Stimulated activated naive CD8-positive, alpha-beta T cell treated with anti-CD3 and anti-CD28 coated beads, Interleukin-15, amount 100 ng/mL, for 72 hours (primary cell): ENCODE results near the gene OR52J3.
"Not testable (repeated sequence)": the region's sequence is repeated elsewhere in the genome, so short reads cannot be mapped to it uniquely, and the experiment has no call there.

ENCODE experiments used
- ATAC-seq: fragments of 150-1000 bp; cut with Tn5 transposase; 2 replicates; pipeline ENCODE4 v1.10.0; 2021; ENCODE audit warnings: mild to moderate bottlenecking, moderate library complexity
- DNase-seq, 2 donors: peaks; one replicate each; pipeline ENCODE4 v3.0.0; 2021 to 2022
- H3K27ac Mint-ChIP-seq, 2 donors: one replicate each; pipeline ENCODE4 v1.8.0; 2022; ENCODE audit warnings: mild to moderate bottlenecking in 2 of 2, mixed read lengths in 2 of 2, moderate library complexity in 2 of 2
- H3K27me3 Mint-ChIP-seq: one replicate; pipeline ENCODE4 v1.8.0; 2022; ENCODE audit warnings: mixed read lengths
- H3K4me1 Mint-ChIP-seq: one replicate; pipeline ENCODE4 v1.8.0; 2022; ENCODE audit warnings: mild to moderate bottlenecking, mixed read lengths
- H3K4me3 Mint-ChIP-seq, 2 donors: one replicate each; pipeline ENCODE4 v1.8.0; 2022; ENCODE audit warnings: mild to moderate bottlenecking in 2 of 2, mixed read lengths in 2 of 2, moderate library complexity in 1 of 2
- H3K9me3 Mint-ChIP-seq, 2 donors: one replicate each; pipeline ENCODE4 v1.8.0; 2022; ENCODE audit warnings: mixed read lengths in 2 of 2

OR52J3 gene

DNA sequence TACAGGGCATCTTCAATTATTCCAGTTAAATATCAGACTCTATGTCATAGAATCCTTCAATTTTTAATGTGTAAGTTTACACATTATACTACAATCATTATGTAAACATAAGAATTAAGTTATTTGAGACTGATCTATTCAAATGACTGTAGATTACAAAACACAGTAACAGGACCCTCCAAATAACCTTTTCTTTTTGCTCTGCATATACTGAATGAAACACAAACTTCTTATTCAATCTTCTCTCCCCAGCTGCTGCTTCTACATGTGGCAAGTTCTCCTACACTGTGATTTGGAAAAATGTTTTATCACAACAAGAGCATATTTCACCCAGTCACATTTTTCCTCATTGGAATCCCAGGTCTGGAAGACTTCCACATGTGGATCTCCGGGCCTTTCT lies at the start of gene OR52J3:
TSS of gene OR52J3 (plus strand) at position 301 of the 400 bp plus-strand sequence. CDS start at position 301, 0 bp downstream.
- Mint-ChIP-seq H3K4me3 (no peak within 1 kb of the TSS), H3K27me3 (no peaks in the 10 kb centered on the region), H3K9me3 (no peaks in the 10 kb centered on the region), H3K4me1 (no peaks in the 10 kb centered on the region), H3K27ac (no peak within 1 kb of the TSS)
- no peak for DNase-seq
- no peak for ATAC-seq

DNA sequence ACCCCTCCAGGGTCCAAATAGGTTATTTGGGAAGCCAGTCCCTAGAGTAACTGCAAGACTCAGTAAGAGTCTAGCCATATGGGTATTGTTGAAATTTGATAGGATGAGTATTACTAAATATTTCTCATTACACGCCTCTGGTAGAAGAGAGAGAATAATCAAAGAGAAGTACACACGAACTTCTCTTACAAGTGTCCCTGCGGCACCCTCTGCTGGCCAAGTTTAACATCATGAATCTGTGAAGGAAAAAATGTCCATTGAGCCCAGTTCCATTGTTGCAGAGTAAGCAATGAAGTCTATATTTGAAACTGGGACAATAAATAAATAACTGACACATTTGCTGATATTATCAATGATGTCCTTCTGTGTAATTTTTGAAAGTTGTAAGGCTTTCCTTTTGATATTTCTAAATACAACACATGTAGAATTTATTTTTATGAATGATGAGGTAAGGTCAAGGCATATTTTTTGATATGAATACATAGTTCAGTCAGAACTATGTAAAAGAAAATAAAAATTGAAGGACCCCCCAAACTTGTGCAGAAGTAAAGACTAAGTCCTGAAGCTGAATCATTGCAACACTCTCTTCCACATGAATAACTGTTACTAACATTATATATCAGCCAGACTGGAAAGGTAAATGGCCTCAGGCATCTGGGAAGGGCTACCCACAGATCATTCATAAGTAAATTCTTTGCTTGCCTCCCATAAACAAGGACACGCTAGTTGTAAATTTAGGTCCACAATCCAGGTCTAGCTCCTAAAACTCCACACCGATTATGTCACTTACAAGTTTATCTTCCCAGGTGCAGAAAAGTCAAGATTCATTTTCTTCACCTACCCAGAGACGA lies 41.7 kb upstream of the OR52J3 start:
- no peak overlapping the region for H3K27ac Mint-ChIP-seq
- ATAC-seq (no peak), DNase-seq (no peak)
- no peaks in the 10 kb centered on the region for H3K9me3 Mint-ChIP-seq
- H3K4me1 Mint-ChIP-seq = no peaks in the 10 kb centered on the region
- peaks cover 22% of the 10 kb centered on the region for H3K27me3 Mint-ChIP-seq
- H3K4me3 Mint-ChIP-seq = no peak overlapping the region

DNA sequence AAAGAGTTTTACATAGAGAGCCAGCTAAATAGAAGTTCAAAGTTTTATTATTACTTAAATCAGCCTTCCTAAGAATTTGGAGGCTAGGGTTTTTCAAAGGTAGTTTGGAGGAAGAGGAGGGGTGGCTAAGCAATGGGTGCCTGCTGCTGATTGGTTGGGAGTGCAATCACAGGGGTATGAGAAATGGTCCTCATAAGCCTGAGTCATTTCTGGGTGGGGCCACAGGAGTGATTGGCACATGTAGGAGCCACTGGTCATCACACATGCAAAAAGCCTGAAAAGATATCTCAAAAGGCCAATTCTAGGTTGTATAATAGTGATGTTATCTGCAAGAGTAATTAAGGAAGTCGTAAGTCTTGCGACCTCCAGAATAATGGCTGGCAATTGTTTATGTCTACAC lies 38.8 kb upstream of the OR52J3 start:
- Mint-ChIP-seq H3K9me3 (no peaks in the 10 kb centered on the region), H3K27ac (no peak overlapping the region), H3K4me3 (no peak overlapping the region), H3K27me3 (peaks cover 22% of the 10 kb centered on the region), H3K4me1 (no peaks in the 10 kb centered on the region)
- DNase-seq (no peak), ATAC-seq (no peak)

DNA sequence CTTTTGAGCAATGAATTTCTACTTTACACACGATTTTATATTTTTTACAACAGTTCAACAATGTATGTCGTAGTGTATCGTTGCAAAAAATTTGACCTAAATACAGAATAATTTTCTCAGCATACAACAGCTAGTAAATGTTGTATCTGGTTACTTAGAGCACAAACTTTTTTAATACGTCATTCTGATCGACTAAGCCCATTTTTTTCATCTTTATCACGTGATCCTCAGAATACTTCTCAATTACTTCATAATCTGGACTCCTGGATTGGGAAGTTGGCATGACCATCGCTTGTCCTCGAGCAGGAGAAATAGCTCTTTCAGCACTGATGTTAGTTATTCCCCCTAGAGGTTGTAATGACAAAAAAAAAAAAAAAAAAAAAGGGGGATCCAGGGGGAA lies 35.1 kb upstream of the OR52J3 start:
- ATAC-seq = no peak
- Mint-ChIP-seq H3K4me3 (no peak overlapping the region), H3K9me3 (peaks cover 0 to 5% of the 10 kb centered on the region in 2 donors), H3K27me3 (no peaks in the 10 kb centered on the region), H3K27ac (no peak overlapping the region), H3K4me1 (no peaks in the 10 kb centered on the region)
- DNase-seq = no peak

DNA sequence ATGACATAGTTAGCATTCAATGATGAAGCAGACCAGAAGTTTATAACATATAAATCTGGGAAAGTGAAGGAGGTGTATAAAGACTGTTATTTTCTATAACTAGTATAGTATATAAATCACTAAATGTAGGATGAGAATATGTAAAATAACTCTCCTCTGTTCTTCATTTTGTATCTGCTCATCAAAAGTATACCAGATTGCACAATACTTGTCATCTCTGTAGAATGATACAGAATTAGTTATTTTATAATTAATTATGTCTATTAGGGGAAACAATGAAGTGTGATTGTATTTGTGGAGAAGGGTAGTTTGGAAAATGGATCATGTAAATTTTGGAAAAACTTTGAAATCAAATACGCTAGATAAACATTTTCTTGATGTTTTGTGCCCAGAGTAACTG lies 33.3 kb upstream of the OR52J3 start:
- H3K9me3 Mint-ChIP-seq = peaks cover 0 to 5% of the 10 kb centered on the region in 2 donors
- H3K4me1 Mint-ChIP-seq = no peaks in the 10 kb centered on the region
- DNase-seq (no peak), ATAC-seq (no peak)
- no peaks in the 10 kb centered on the region for H3K27me3 Mint-ChIP-seq
- no peak overlapping the region for H3K4me3 Mint-ChIP-seq
- H3K27ac Mint-ChIP-seq = no peak overlapping the region

DNA sequence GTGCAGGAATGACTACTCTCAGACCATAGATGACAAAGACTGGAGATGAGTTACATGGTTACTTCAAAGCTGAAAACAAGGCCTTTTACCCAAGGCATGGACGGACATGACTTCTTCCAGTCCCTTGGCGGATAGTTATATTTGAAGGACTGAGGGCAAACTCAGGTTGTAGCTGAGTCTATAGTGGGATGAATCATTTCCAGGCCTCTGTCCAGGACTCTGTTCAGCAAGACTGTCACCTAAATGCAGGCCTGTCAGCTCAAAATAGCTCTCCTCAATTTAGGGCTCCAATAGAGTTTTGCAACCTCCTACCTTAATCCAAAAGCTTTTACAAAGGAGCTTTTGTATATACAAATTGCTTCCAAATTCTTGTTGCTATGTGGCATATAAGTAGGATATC lies 24.3 kb upstream of the OR52J3 start:
- DNase-seq = no peak
- no peaks in the 10 kb centered on the region for H3K4me1 Mint-ChIP-seq
- no peak for ATAC-seq
- H3K27me3 Mint-ChIP-seq = peaks cover 7% of the 10 kb centered on the region
- peaks cover 25 to 29% of the 10 kb centered on the region in 2 donors for H3K9me3 Mint-ChIP-seq
- H3K4me3 Mint-ChIP-seq = no peak overlapping the region
- H3K27ac Mint-ChIP-seq = no peak overlapping the region

DNA sequence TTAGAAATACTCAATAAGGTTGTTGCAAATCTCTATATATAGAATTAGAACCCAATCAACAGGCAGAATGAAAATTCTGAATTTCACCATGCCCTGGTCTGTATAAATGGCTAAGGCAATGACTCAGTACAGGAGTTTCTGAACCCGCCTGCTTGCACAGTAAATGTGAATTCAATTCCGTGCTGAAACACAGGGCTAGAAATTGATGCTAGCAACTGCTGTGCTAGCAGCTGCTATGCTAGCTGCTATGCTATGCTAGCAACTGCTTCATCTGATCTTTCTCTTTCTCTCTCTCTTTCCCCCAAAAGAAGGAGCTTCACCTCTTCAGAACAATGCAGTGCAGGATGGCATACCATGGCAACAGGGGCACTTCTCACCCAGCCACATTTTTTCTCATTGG lies 9.7 kb upstream of the OR52J3 start:
- Mint-ChIP-seq H3K27me3 (no peaks in the 10 kb centered on the region), H3K4me3 (no peak overlapping the region), H3K9me3 (no peaks in the 10 kb centered on the region), H3K27ac (no peak overlapping the region), H3K4me1 (no peaks in the 10 kb centered on the region)
- DNase-seq (no peak), ATAC-seq (no peak)

DNA sequence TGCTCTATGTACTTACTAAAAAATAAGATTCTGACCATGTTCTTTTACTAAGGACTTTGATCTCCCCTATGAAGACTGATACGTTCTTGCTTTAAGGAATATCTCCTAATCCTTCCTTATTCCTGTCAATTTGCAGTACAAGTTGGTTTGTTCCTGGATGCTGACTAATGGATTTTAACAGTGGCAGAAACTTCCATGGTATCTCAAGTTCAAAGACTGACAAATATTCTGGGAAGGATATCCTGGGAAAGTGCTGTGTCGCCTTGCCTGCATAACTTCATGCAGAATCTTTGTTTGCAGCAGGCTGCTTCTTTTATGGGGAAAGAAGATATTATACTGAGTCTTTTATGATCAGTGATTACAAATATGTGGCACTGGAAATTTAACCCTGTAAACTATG lies 8.4 kb upstream of the OR52J3 start:
- Mint-ChIP-seq H3K4me1 (no peaks in the 10 kb centered on the region), H3K27ac (no peak overlapping the region), H3K9me3 (no peaks in the 10 kb centered on the region), H3K27me3 (no peaks in the 10 kb centered on the region), H3K4me3 (no peak overlapping the region)
- no peak for ATAC-seq
- no peak for DNase-seq

DNA sequence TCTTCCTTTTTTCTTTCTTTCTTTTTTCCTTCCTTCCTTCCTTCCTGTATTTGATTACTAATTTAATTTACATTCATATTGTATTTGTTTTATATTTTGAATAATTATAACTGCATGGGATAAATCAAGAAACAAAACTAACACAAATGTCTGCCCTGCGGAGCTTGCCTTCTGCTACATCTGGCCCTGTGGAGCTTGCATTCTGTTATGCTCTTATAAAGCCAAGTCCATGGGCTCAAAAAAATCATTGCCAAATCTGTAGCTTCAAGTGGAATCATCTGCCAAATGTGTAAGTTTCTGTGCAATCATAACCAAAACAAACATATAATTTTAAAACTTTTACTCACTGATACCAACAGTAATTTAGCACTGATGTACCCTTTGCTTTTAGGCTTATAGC lies 8.0 kb upstream of the OR52J3 start:
- H3K4me1 Mint-ChIP-seq = no peaks in the 10 kb centered on the region
- H3K4me3 Mint-ChIP-seq = no peak overlapping the region
- no peaks in the 10 kb centered on the region for H3K27me3 Mint-ChIP-seq
- ATAC-seq (no peak), DNase-seq (no peak)
- H3K9me3 Mint-ChIP-seq = no peaks in the 10 kb centered on the region
- H3K27ac Mint-ChIP-seq = no peak overlapping the region

DNA sequence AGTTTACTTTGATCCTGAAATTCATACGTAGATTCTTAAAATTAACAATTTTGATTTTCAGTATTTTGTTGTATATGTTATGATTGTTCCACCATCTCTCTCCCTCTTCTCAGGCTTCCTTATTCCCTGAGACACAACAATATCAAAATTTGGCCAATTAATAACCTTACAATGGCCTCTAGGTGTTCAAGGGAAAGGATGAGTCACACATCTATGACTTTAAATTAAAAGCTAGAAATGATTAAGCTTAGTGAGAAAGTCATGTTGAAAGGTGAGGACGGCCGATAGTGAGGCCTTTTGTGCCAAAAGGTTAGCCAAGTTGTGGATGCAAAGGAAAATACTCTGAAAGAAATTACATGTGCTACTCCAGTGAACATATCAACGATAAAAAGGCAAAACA lies 5.5 kb upstream of the OR52J3 start:
- H3K9me3 Mint-ChIP-seq = no peaks in the 10 kb centered on the region
- H3K27ac Mint-ChIP-seq = no peak overlapping the region
- no peak overlapping the region for H3K4me3 Mint-ChIP-seq
- no peaks in the 10 kb centered on the region for H3K4me1 Mint-ChIP-seq
- H3K27me3 Mint-ChIP-seq = no peaks in the 10 kb centered on the region
- no peak for DNase-seq
- ATAC-seq = no peak

DNA sequence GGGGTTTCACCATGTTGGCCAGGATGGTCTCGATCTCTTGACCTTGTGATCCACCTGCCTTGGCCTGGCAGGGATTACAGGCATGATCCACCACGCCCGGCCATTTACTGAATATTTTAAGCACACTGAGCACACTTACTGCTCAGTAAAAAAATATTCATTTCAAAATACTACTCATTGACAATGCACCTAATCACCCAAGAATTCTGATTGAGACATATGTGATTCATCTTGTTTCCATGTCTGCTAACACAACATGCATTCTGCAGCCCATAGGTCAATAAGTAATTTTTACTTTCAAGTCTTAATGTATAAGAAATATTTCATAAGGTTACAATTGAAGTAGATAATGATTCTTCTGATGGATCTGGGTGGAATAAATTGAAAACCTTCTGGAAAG lies 4.2 kb upstream of the OR52J3 start:
- no peak for ATAC-seq
- H3K27me3 Mint-ChIP-seq = no peaks in the 10 kb centered on the region
- no peak for DNase-seq
- no peak overlapping the region for H3K27ac Mint-ChIP-seq
- no peaks in the 10 kb centered on the region for H3K9me3 Mint-ChIP-seq
- H3K4me1 Mint-ChIP-seq = no peaks in the 10 kb centered on the region
- no peak overlapping the region for H3K4me3 Mint-ChIP-seq

DNA sequence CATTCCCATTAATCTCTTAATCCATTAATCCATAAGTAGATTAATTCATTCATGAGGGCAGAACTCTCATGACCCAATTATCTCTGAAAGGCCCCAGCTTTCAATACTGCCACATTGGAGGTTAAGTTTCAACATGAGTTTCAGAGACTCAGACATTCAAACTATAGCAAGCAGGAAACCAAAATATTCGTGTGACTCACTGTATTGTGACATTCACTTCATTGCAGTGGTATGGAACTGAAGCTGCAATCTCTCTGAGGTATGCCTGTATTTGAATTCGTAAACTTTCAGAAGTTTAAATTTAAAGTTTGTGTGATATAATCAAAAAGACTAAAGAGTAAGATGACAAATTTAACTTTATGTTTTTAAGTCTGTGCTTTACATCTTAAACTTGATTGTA lies 2.9 kb upstream of the OR52J3 start:
- H3K9me3 Mint-ChIP-seq = no peaks in the 10 kb centered on the region
- no peak for DNase-seq
- no peaks in the 10 kb centered on the region for H3K4me1 Mint-ChIP-seq
- no peaks in the 10 kb centered on the region for H3K27me3 Mint-ChIP-seq
- H3K4me3 Mint-ChIP-seq = no peak overlapping the region
- no peak overlapping the region for H3K27ac Mint-ChIP-seq
- no peak for ATAC-seq

DNA sequence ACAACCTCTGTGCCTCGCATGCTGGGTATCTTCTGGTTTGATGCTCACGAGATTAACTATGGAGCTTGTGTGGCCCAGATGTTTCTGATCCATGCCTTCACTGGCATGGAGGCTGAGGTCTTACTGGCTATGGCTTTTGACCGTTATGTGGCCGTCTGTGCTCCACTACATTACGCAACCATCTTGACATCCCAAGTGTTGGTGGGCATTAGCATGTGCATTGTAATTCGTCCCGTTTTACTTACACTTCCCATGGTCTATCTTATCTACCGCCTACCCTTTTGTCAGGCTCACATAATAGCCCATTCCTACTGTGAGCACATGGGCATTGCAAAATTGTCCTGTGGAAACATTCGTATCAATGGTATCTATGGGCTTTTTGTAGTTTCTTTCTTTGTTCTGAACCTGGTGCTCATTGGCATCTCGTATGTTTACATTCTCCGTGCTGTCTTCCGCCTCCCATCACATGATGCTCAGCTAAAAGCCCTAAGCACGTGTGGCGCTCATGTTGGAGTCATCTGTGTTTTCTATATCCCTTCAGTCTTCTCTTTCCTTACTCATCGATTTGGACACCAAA lies 516 bp downstream of the OR52J3 start:
- no peaks in the 10 kb centered on the region for H3K9me3 Mint-ChIP-seq
- ATAC-seq = no peak
- H3K4me3 Mint-ChIP-seq = no peak overlapping the region
- no peaks in the 10 kb centered on the region for H3K4me1 Mint-ChIP-seq
- no peak for DNase-seq
- no peaks in the 10 kb centered on the region for H3K27me3 Mint-ChIP-seq
- H3K27ac Mint-ChIP-seq = no peak overlapping the region

DNA sequence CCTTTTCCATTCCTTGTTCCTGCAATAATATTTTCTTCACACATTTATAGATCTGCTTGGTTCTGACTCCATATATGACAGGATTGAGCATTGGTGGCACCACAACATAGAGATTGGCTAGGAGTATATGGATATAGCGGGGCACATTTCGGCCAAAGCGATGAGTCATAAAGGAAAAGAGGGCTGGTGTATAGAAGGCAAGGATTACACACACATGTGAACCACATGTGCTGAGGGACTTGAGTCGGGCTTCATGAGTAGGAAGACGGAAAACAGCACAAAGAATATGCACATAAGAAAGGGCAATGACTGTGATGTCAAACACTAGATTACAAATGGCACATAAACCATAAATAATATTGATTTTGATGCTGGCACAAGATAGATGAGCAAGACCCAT lies 12.4 kb downstream of the OR52J3 start:
- not testable (repeated sequence) for H3K4me1 Mint-ChIP-seq, ATAC-seq, DNase-seq, H3K4me3 Mint-ChIP-seq, H3K27ac Mint-ChIP-seq, H3K9me3 Mint-ChIP-seq
- H3K27me3 Mint-ChIP-seq = peaks cover 11% of the 10 kb centered on the region

DNA sequence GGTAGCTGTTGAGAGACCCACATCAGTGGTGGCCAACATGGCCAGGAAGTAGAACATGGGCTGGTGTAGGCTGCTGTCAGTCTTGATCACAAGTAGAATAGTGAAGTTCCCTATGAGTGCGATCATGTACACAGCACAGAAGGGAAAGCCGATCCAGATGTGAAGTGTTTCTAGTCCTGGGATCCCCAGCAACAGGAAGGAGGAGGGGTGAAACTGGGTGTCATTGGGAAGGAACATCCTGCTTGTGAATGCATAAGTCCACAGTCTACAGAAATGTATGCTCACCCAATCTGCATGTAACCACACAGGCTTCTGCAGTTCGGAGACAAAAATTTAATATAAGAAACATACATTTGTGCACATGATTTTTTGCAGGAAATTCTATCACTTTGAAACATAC lies 13.1 kb downstream of the OR52J3 start, which contains the start of gene OR52E2:
TSS of gene OR52E2 (minus strand) at position 237 of the 400 bp plus-strand sequence. CDS start at position 237, 0 bp downstream.
- peaks cover 0 to 6% of the 10 kb centered on the region in 2 donors for H3K9me3 Mint-ChIP-seq
- H3K4me1 Mint-ChIP-seq = no peaks in the 10 kb centered on the region
- H3K4me3 Mint-ChIP-seq = no peak within 1 kb of the TSS
- ATAC-seq = no peak
- H3K27ac Mint-ChIP-seq = no peak within 1 kb of the TSS
- DNase-seq = no peak
- H3K27me3 Mint-ChIP-seq = peaks cover 11% of the 10 kb centered on the region

DNA sequence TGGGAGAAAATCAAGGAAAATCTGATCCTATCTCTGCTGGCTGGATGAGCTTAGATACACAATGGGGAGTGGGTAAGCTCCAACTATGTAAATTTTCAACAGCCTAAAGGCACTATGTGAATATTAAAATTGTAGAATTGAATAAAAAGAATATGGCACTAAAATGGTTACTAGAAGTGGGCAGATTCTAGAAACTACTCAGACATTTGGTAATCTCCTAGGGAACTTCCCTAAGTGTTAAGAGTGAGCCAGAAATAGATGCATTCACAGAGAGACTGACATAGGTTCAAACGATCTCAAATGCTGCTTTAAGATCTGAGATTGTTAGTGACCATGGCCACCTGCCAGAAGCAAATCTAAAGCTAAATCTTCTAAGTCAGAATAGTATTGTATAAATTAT lies 18.7 kb downstream of the OR52J3 start:
- no peak overlapping the region for H3K4me3 Mint-ChIP-seq
- DNase-seq = no peak
- H3K4me1 Mint-ChIP-seq = no peaks in the 10 kb centered on the region
- ATAC-seq = no peak
- no peaks in the 10 kb centered on the region for H3K27me3 Mint-ChIP-seq
- no peaks in the 10 kb centered on the region for H3K9me3 Mint-ChIP-seq
- H3K27ac Mint-ChIP-seq = no peak overlapping the region
